Neutrophil (primary cell): ENCODE measurements around the gene GIMAP6.
"Not testable (repeated sequence)": the region's sequence is repeated elsewhere in the genome, so short reads cannot be mapped to it uniquely, and the experiment has no call there.

Experiments used
- H3K27ac ChIP-seq: fragments of 200-600 bp; sonication (generic); 2 replicates; pipeline ENCODE4 v1.5.1; 2016; ENCODE audit warnings: mild to moderate bottlenecking, moderate library complexity
- H3K27me3 ChIP-seq: fragments of 200-600 bp; sonication (generic); 2 replicates; pipeline ENCODE4 v1.6.0; 2016; ENCODE audit warnings: mild to moderate bottlenecking
- H3K36me3 ChIP-seq: fragments of 200-600 bp; sonication (generic); 2 replicates; pipeline ENCODE4 v1.5.1; 2017
- H3K4me1 ChIP-seq, 2 experiments: fragments of 200-600 bp in 1 of 2; sonication (generic) in 1 of 2; 1 replicate in 1 of 2; 2 replicates in 1 of 2; pipeline versions ENCODE4 v1.5.1 to v1.6.1; 2013 to 2016; ENCODE audit warnings: low read depth in 1 of 2, low read length in 1 of 2, mild to moderate bottlenecking in 1 of 2, moderate library complexity in 1 of 2; ENCODE audit not compliant: control insufficient read depth in 1 of 2, insufficient read depth in 1 of 2
- H3K4me3 ChIP-seq, 2 experiments: fragments of 200-600 bp in 1 of 2; sonication (generic) in 1 of 2; 1 replicate in 1 of 2; 2 replicates in 1 of 2; pipeline ENCODE4 v1.5.1; 2013 to 2016; ENCODE audit warnings: low read depth in 1 of 2, low read length in 1 of 2, mild to moderate bottlenecking in 1 of 2, moderate library complexity in 1 of 2
- H3K9me3 ChIP-seq: fragments of 200-600 bp; sonication (generic); 2 replicates; pipeline ENCODE4 v1.5.1; 2016
- TF ChIP-seq, protein P1 (sequence below): fragments of 200-600 bp; sonication (generic); IDR thresholded peaks from 2 replicates; pipeline ENCODE4 v1.5.1; 2016; ENCODE audit warnings: antibody characterized with exemption

Gene GIMAP6

GRCh38 chr7:150586785-150587152 lies 45.4 kb downstream of the GIMAP6 start:
- TF ChIP-seq, protein P1, sequence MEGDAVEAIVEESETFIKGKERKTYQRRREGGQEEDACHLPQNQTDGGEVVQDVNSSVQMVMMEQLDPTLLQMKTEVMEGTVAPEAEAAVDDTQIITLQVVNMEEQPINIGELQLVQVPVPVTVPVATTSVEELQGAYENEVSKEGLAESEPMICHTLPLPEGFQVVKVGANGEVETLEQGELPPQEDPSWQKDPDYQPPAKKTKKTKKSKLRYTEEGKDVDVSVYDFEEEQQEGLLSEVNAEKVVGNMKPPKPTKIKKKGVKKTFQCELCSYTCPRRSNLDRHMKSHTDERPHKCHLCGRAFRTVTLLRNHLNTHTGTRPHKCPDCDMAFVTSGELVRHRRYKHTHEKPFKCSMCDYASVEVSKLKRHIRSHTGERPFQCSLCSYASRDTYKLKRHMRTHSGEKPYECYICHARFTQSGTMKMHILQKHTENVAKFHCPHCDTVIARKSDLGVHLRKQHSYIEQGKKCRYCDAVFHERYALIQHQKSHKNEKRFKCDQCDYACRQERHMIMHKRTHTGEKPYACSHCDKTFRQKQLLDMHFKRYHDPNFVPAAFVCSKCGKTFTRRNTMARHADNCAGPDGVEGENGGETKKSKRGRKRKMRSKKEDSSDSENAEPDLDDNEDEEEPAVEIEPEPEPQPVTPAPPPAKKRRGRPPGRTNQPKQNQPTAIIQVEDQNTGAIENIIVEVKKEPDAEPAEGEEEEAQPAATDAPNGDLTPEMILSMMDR, result no peak
- peak overlapping the region; percentile 15 to 16 for H3K4me3 ChIP-seq

GRCh38 chr7:150586068-150586784 lies 46.0 kb downstream of the GIMAP6 start:
- H3K36me3 ChIP-seq, result no peaks in the 10 kb centered on the region
- H3K9me3 ChIP-seq, result no peaks in the 10 kb centered on the region
- TF ChIP-seq, protein P1, result peak; percentile 8
- H3K27me3 ChIP-seq, result no peaks in the 10 kb centered on the region
- H3K4me1 ChIP-seq, result peaks cover 22 to 23% of the 10 kb centered on the region in 2 experiments
- H3K4me3 ChIP-seq, result peak overlapping the region; percentile 15 to 16
- peak overlapping the region; percentile 84 for H3K27ac ChIP-seq

More at GRCh38 chr7:150586785-150587152, 45.4 kb downstream of the GIMAP6 start:
- H3K27me3 ChIP-seq, result no peaks in the 10 kb centered on the region
- no peaks in the 10 kb centered on the region for H3K36me3 ChIP-seq
- no peaks in the 10 kb centered on the region for H3K9me3 ChIP-seq
- peaks cover 21% of the 10 kb centered on the region in 2 experiments for H3K4me1 ChIP-seq
- peak overlapping the region; percentile 84 for H3K27ac ChIP-seq

DNA sequence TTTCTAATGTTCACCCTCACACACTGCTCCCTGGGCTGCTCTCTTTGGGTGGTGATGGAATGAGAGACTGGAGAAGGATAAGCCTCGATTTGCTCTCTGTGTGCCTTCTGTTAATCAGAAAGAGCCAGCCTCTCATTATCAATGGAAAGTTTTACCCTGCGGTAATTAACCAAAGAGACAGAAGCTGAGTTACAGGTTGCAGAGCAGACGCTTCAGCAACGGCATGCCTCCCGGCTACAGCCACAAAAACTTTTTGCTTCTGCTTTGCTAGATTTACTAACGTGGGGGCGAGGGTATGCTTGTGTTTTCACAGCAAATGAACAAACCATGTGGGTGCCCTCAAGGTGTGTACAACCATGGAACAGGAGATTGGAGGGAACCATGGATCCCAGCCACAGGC lies 47.0 kb downstream of the GIMAP6 start:
- H3K4me1 ChIP-seq, result peaks cover 33% of the 10 kb centered on the region in 2 experiments
- no peaks in the 10 kb centered on the region for H3K36me3 ChIP-seq
- TF ChIP-seq, protein P1, result no peak
- no peak overlapping the region for H3K27ac ChIP-seq
- H3K27me3 ChIP-seq, result no peaks in the 10 kb centered on the region
- H3K9me3 ChIP-seq, result no peaks in the 10 kb centered on the region
- H3K4me3 ChIP-seq, result no peak overlapping the region

- Histone ChIP-seq H3K4me3 (peak overlapping the region in 1 of 2 experiments; percentile 40), H3K9me3 (no peaks in the 10 kb centered on the region), H3K27ac (peak overlapping the region; percentile 77), H3K36me3 (no peaks in the 10 kb centered on the region), H3K4me1 (peaks cover 22 to 25% of the 10 kb centered on the region in 2 experiments), H3K27me3 (no peaks in the 10 kb centered on the region)
- TF ChIP-seq, protein P1, result no peak
Measured at GRCh38 chr7:150580638-150581394, 51.4 kb downstream of the GIMAP6 start.

GRCh38 chr7:150579979-150580637 lies 52.1 kb downstream of the GIMAP6 start:
- Histone ChIP-seq H3K4me1 (peaks cover 20 to 22% of the 10 kb centered on the region in 2 experiments), H3K27ac (peak overlapping the region; percentile 77), H3K4me3 (peak overlapping the region in 1 of 2 experiments; percentile 40)
- TF ChIP-seq, protein P1, result peak; percentile 24
- H3K36me3 ChIP-seq, H3K9me3 ChIP-seq, H3K27me3 ChIP-seq: not testable (repeated sequence)
